ENCODE data around the gene CCDC192. TPM values are rescaled to one million over a fixed set of nuclear protein-coding genes. Genes with fewer than 3 reads are reported as not detected.

Gene CCDC192
- polyA plus RNA-seq, 3 donors = not detected

- TF ChIP-seq, protein P1, sequence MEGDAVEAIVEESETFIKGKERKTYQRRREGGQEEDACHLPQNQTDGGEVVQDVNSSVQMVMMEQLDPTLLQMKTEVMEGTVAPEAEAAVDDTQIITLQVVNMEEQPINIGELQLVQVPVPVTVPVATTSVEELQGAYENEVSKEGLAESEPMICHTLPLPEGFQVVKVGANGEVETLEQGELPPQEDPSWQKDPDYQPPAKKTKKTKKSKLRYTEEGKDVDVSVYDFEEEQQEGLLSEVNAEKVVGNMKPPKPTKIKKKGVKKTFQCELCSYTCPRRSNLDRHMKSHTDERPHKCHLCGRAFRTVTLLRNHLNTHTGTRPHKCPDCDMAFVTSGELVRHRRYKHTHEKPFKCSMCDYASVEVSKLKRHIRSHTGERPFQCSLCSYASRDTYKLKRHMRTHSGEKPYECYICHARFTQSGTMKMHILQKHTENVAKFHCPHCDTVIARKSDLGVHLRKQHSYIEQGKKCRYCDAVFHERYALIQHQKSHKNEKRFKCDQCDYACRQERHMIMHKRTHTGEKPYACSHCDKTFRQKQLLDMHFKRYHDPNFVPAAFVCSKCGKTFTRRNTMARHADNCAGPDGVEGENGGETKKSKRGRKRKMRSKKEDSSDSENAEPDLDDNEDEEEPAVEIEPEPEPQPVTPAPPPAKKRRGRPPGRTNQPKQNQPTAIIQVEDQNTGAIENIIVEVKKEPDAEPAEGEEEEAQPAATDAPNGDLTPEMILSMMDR (IDR thresholded peaks at IDR 0.05) = no peak
- no peaks in the 10 kb centered on the region for H3K4me1 ChIP-seq (ENCODE audit: control insufficient read depth in 1 of 2, insufficient read depth in 2 of 2, low read length in 2 of 2)
- no peaks in the 10 kb centered on the region for H3K4me1 Mint-ChIP-seq
- no peak overlapping the region for H3K4me3 ChIP-seq (replicated peaks in 1 of 3; ENCODE audit: low read depth in 2 of 3, low read length in 3 of 3)
- intact Hi-C loops (cut with micrococcal nuclease) = no loop called here
- H3K27ac Mint-ChIP-seq = no peak overlapping the region
- H3K4me2 ChIP-seq (replicated peaks; ENCODE audit: extremely low read depth, low read length, poor library complexity, severe bottlenecking) = no peak overlapping the region
- no peaks in the 10 kb centered on the region for H3K79me2 ChIP-seq (ENCODE audit: insufficient read depth, low read length)
- H3K9me3 Mint-ChIP-seq = peaks cover 0 to 3% (median 0%) of the 10 kb centered on the region in 7 donors
- H3K36me3 Mint-ChIP-seq = no peaks in the 10 kb centered on the region
- H3K4me3 Mint-ChIP-seq = no peak overlapping the region
- WGBS (ENCODE audit: insufficient coverage) = no CpG with 5 or more reads among the region's 3 CpGs
- no peaks in the 10 kb centered on the region for H3K9me3 ChIP-seq (replicated peaks in 1 of 2; ENCODE audit: control insufficient read depth in 1 of 2, insufficient read depth in 1 of 2, low read length in 2 of 2)
- H3K27me3 Mint-ChIP-seq (ENCODE audit: low read depth in 3 of 3) = peaks cover 0 to 2% (median 0%) of the 10 kb centered on the region in 3 donors
- H3K9ac ChIP-seq (ENCODE audit: insufficient read depth, low read length, poor library complexity, severe bottlenecking) = no peak overlapping the region
- H2AFZ ChIP-seq (ENCODE audit: insufficient read depth, low read depth, low read length, poor library complexity, severe bottlenecking) = no peak overlapping the region
- no peaks in the 10 kb centered on the region for H3K27me3 ChIP-seq (ENCODE audit: control insufficient read depth in 2 of 2, insufficient read depth in 2 of 2, low read length in 2 of 2)
- no peak for DNase-seq
- H3K36me3 ChIP-seq (replicated peaks in 1 of 2; ENCODE audit: control insufficient read depth in 1 of 2, insufficient read depth in 2 of 2, low read length in 2 of 2) = no peaks in the 10 kb centered on the region
- H4K20me1 ChIP-seq (ENCODE audit: insufficient read depth, low read length) = no peaks in the 10 kb centered on the region
- H3K27ac ChIP-seq (ENCODE audit: low read depth in 1 of 2, low read length in 2 of 2) = no peak overlapping the region
Observed at GRCh38 chr5:127667926-127668325, 35.3 kb upstream of the CCDC192 start.

- H3K79me2 ChIP-seq (ENCODE audit: insufficient read depth, low read length) = no peaks in the 10 kb centered on the region
- peaks cover 0 to 2% (median 0%) of the 10 kb centered on the region in 3 donors for H3K27me3 Mint-ChIP-seq (ENCODE audit: low read depth in 3 of 3)
- no peak for DNase-seq
- TF ChIP-seq, protein P1 (IDR thresholded peaks at IDR 0.05) = no peak
- H3K9me3 ChIP-seq (replicated peaks in 1 of 2; ENCODE audit: control insufficient read depth in 1 of 2, insufficient read depth in 1 of 2, low read length in 2 of 2) = no peaks in the 10 kb centered on the region
- no peak overlapping the region for H3K4me3 ChIP-seq (replicated peaks in 1 of 3; ENCODE audit: low read depth in 2 of 3, low read length in 3 of 3)
- no peak overlapping the region for H3K9ac ChIP-seq (ENCODE audit: insufficient read depth, low read length, poor library complexity, severe bottlenecking)
- no peak overlapping the region for H3K4me2 ChIP-seq (replicated peaks; ENCODE audit: extremely low read depth, low read length, poor library complexity, severe bottlenecking)
- H2AFZ ChIP-seq (ENCODE audit: insufficient read depth, low read depth, low read length, poor library complexity, severe bottlenecking) = no peak overlapping the region
- H4K20me1 ChIP-seq (ENCODE audit: insufficient read depth, low read length) = no peaks in the 10 kb centered on the region
- no peaks in the 10 kb centered on the region for H3K36me3 Mint-ChIP-seq
- no peak overlapping the region for H3K4me3 Mint-ChIP-seq
- H3K27me3 ChIP-seq (ENCODE audit: control insufficient read depth in 2 of 2, insufficient read depth in 2 of 2, low read length in 2 of 2) = no peaks in the 10 kb centered on the region
- H3K9me3 Mint-ChIP-seq = peaks cover 0 to 4% (median 1%) of the 10 kb centered on the region in 7 donors
- no peak overlapping the region for H3K27ac Mint-ChIP-seq
- intact Hi-C loops (cut with micrococcal nuclease) = no loop called here
- no peaks in the 10 kb centered on the region for H3K4me1 Mint-ChIP-seq
- no peaks in the 10 kb centered on the region for H3K36me3 ChIP-seq (replicated peaks in 1 of 2; ENCODE audit: control insufficient read depth in 1 of 2, insufficient read depth in 2 of 2, low read length in 2 of 2)
- H3K4me1 ChIP-seq (ENCODE audit: control insufficient read depth in 1 of 2, insufficient read depth in 2 of 2, low read length in 2 of 2) = no peaks in the 10 kb centered on the region
- H3K27ac ChIP-seq (ENCODE audit: low read depth in 1 of 2, low read length in 2 of 2) = no peak overlapping the region
- WGBS (ENCODE audit: insufficient coverage) = 64% methylated on average over 3 of the region's 6 CpGs
Observed at GRCh38 chr5:127671218-127671617, 32.0 kb upstream of the CCDC192 start.
